Right lobe of liver (tissue), 6 donors: ENCODE results near the gene TUBA8. TPM values are rescaled to one million over a fixed set of nuclear protein-coding genes. Genes with fewer than 3 reads are reported as not detected.
"Not testable (repeated sequence)": the region's sequence is repeated elsewhere in the genome, so short reads cannot be mapped to it uniquely, and the experiment has no call there.

Experiments used
- ATAC-seq, 4 donors: fragments of 200-7000 bp; cut with Tn5 transposase; one replicate each; pipeline ENCODE4 v1.9.1; 2020; ENCODE audit warnings: mild to moderate bottlenecking in 4 of 4, moderate library complexity in 4 of 4
- DNase-seq, 3 donors: peaks; one replicate each; pipeline ENCODE4 v3.0.0-alpha.2; 2020
- H3K27ac ChIP-seq, 3 donors: fragments of 200-600 bp; one replicate each; pipeline ENCODE4 v1.8.0; 2022
- H3K27me3 ChIP-seq, 2 donors: fragments of 200-600 bp; one replicate each; pipeline ENCODE4 v1.8.0; 2022
- H3K36me3 ChIP-seq, 4 donors: fragments of 200-600 bp; sonication (generic) in 1 of 4; one replicate each; pipeline versions ENCODE4 v1.5.1 to v1.8.0; 2017 to 2022; ENCODE audit warnings: control low read depth in 1 of 4
- H3K4me1 ChIP-seq, 4 donors: fragments of 200-600 bp; sonication (generic) in 1 of 4; one replicate each; pipeline versions ENCODE4 v1.5.1 to v1.8.0; 2017 to 2022; ENCODE audit warnings: control low read depth in 1 of 4
- H3K4me3 ChIP-seq, 3 donors: fragments of 200-600 bp; one replicate each; pipeline ENCODE4 v1.8.0; 2022
- H3K9me3 ChIP-seq, 4 donors: fragments of 200-600 bp; sonication (generic) in 1 of 4; one replicate each; pipeline versions ENCODE4 v1.5.1 to v1.8.0; 2017 to 2022; ENCODE audit warnings: control low read depth in 1 of 4
- WGBS: methylation state at CpG from one replicate; pipeline ENCODE4 v1.1.6; 2018; ENCODE audit warnings: low coverage, low lambda C conversion rate; ENCODE audit not compliant: insufficient coverage; ENCODE audit errors: missing lambda C conversion rate; 5-methylcytosine and 5-hydroxymethylcytosine counted together
- intact Hi-C, 2 donors: fragments of 100-400 bp; cut with DNase I; formaldehyde crosslinking; loops; one replicate each; pipeline versions ENCODE4 v1.11.2 to v1.14.1; 2022
- small RNA-seq, 2 experiments: library from RNA; depleted of rRNA; stranded (forward); fragments of <200 nt; gene quantifications; one replicate each; pipeline ENCODE3, GENCODE V24; 2016
- total RNA-seq, 6 experiments: library from RNA; depleted of rRNA in 2 of 6; stranded (reverse); fragments of >200 nt in 2 of 6; fragmentation: NEBNext Ultra II Directional in 3 of 6; extraction: Animal tissue kit (Norgen Biotek cat#: 25700) in 3 of 6; gene quantifications; one replicate each; pipeline versions ENCODE4 v1.1.0 to v1.2.4, GENCODE V29; 2016 to 2023
- donor health status: DM: no; HTN: yes; CAD: no.
- donor health status: DM: no; HTN: no; CAD: no.
- donor health status: DM: no; HTN: no; CAD: no.
- donor health status: DM: no; HTN: yes; CAD: no.
- donor health status: DM: no; HTN: yes; CAD: no.

Gene TUBA8
- total RNA-seq, 6 experiments from 2014 or later, result 0.58 to 4.8 (median 1.7) TPM

DNA sequence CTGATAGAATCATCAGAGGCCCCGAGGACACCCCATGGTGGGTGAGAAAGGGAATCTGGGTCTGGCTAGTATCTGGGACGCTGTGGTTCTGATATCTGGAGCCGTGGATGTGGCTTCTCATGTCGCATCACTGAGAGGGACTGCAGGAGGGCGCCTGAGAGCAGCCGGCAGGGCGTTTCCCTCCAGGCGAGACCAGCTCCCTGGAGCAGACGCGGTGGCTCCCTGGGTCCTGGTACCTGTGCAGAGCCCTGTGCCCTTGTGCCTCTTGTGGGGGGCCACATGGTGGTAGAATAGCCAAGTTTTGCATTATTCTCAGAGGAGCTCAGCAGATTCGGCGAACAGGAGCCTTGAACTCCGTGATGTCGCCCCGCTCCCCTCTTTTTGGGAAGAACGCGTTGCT, 59.7 kb downstream of the TUBA8 start:
- H3K27ac ChIP-seq, H3K4me3 ChIP-seq, intact Hi-C loops, ATAC-seq, H3K27me3 ChIP-seq, DNase-seq, H3K9me3 ChIP-seq, H3K4me1 ChIP-seq, H3K36me3 ChIP-seq: not testable (repeated sequence)
- WGBS, result no CpG with 5 or more reads among the region's 17 CpGs

DNA sequence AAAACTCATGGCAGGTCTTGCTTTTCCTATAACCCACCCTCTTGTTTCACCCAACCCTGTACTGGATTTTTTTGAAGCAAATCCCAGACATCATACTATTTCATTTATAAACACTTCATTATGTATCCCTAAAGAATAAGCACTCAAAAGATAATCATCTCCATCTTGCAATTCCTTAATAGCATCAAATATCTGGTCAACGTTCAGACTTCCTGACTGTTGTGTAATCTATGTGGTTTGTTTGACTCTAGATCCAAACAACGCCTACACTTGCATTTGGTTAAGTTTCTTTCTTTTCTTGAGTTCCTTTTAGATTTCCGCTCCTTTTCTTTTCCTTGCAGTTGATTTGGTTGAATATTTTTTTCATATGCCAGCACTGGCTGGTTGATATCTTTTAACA, 61.6 kb downstream of the TUBA8 start:
- DNase-seq, H3K9me3 ChIP-seq, intact Hi-C loops, ATAC-seq, H3K36me3 ChIP-seq, H3K27ac ChIP-seq, H3K4me1 ChIP-seq, H3K4me3 ChIP-seq, H3K27me3 ChIP-seq: not testable (repeated sequence)
- 54% methylated on average over 3 of the region's 3 CpGs for WGBS

DNA sequence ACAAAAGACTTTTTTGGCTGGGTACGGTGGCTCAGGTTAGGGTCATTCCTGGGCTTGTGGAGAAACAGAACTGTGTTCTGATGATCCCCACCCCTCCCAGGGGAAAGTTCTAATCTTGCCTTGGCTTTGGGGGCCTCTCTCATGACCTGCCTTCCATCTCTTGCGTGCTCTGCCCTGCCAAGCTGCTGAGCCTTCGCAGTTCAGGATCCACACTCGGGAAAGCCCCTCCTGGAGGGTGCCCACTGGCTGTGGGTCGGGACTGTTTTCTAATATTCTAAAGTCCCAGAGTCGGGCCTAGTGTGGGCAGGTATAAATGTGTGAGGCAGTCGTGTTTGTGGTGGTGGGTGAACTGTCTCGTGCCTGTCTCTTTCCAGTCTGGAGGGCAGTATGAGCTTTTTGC, 62.2 kb downstream of the TUBA8 start:
- DNase-seq, H3K9me3 ChIP-seq, H3K27me3 ChIP-seq, H3K27ac ChIP-seq, intact Hi-C loops, H3K4me1 ChIP-seq, ATAC-seq, H3K4me3 ChIP-seq, H3K36me3 ChIP-seq: not testable (repeated sequence)
- WGBS, result 96% methylated on average over 5 of the region's 8 CpGs

DNA sequence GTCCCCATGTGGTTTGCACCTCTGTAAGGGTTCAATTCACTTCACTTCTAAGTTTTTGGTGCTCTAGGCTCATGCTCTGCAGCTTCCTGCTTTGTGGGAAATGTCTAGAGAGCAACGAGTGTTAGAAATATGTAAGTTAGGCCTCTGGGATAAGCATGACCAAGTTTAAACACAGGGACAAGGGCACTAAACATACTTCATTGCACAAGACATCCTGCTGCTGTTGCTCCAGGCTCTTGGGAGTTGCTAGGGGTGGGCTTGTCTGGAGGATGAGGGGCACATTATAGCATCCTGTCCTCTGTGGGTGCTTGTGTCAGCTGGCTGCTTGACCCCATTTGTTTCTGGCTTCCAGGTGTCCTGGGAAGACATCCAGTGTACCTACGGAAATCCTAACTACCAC, 62.8 kb downstream of the TUBA8 start:
- H3K36me3 ChIP-seq, result not testable (repeated sequence)

More for the DNA sequence above, 62.8 kb downstream of the TUBA8 start:
- DNase-seq, H3K4me3 ChIP-seq, intact Hi-C loops, H3K27ac ChIP-seq, H3K27me3 ChIP-seq, H3K4me1 ChIP-seq, H3K9me3 ChIP-seq, ATAC-seq: not testable (repeated sequence)
- WGBS, result 85% methylated on average over 1 of the region's 2 CpGs

Small RNA genes lying within 50 kb of the gene (small RNA-seq; reads per million reads assigned to genes)
- gene AC016027.5, result 0 reads per million in 2 experiments

Other genes starting within 250 kb of the TUBA8 start
- 10 to 100 TPM; 31.5 to 61.8 (median 48.2) TPM for gene MICAL3, start 86.2 kb upstream of the TUBA8 start, total RNA-seq
- 10 to 100 TPM; 22.7 to 42.5 (median 25.0) TPM for gene PEX26, start 32.8 kb upstream of the TUBA8 start, total RNA-seq
- gene USP18, start 39.4 kb downstream of the TUBA8 start, total RNA-seq, result 1 to 10 TPM; 3.2 to 8.9 (median 4.6) TPM